Adipocyte (in vitro differentiated cells): Measurements from ENCODE around the gene KHNYN.

ENCODE experiments used
- DNase-seq: peaks from one replicate; pipeline ENCODE4 v3.0.0-alpha.2; 2015; ENCODE audit warnings: low read depth
- H3K27me3 ChIP-seq: replicated peaks from 2 replicates; pipeline ENCODE4 v1.7.0; 2013; ENCODE audit warnings: mild to moderate bottlenecking, low read length, moderate library complexity; ENCODE audit not compliant: control insufficient read depth, insufficient read depth
- H3K36me3 ChIP-seq: 2 replicates; pipeline ENCODE4 v1.7.0; 2013; ENCODE audit warnings: low read length, mild to moderate bottlenecking, moderate library complexity; ENCODE audit not compliant: control insufficient read depth, insufficient read depth, severe bottlenecking
- H3K4me1 ChIP-seq: 2 replicates; pipeline ENCODE4 v1.7.0; 2013; ENCODE audit warnings: mild to moderate bottlenecking, low read length, moderate library complexity; ENCODE audit not compliant: control insufficient read depth, insufficient read depth
- H3K4me3 ChIP-seq: 2 replicates; pipeline ENCODE4 v1.7.0; 2013; ENCODE audit warnings: mild to moderate bottlenecking, low read length, moderate library complexity
- H3K9ac ChIP-seq: 2 replicates; pipeline ENCODE4 v1.7.0; 2013; ENCODE audit warnings: mild to moderate bottlenecking, low read length, moderate library complexity
- H3K9me3 ChIP-seq: 2 replicates; pipeline ENCODE4 v1.7.0; 2013; ENCODE audit warnings: mild to moderate bottlenecking, low read length, moderate library complexity; ENCODE audit not compliant: control insufficient read depth

KHNYN gene

GRCh38 chr14:24415421-24416253 lies 14.1 kb upstream of the KHNYN start:
- H3K9ac ChIP-seq = no peak overlapping the region
- H3K27me3 ChIP-seq = no peaks in the 10 kb centered on the region
- H3K36me3 ChIP-seq = no peaks in the 10 kb centered on the region
- no peak overlapping the region for H3K4me3 ChIP-seq
- no peaks in the 10 kb centered on the region for H3K4me1 ChIP-seq
- DNase-seq = no peak
- H3K9me3 ChIP-seq = no peaks in the 10 kb centered on the region

GRCh38 chr14:24416254-24416931 lies 13.4 kb upstream of the KHNYN start:
- H3K9ac ChIP-seq = no peak overlapping the region
- no peak overlapping the region for H3K4me3 ChIP-seq
- no peak for DNase-seq
- H3K36me3 ChIP-seq = no peaks in the 10 kb centered on the region
- no peaks in the 10 kb centered on the region for H3K27me3 ChIP-seq
- H3K4me1 ChIP-seq = no peaks in the 10 kb centered on the region
- no peaks in the 10 kb centered on the region for H3K9me3 ChIP-seq

GRCh38 chr14:24416932-24417619 lies 12.7 kb upstream of the KHNYN start:
- no peak for DNase-seq
- H3K9ac ChIP-seq = no peak overlapping the region
- no peaks in the 10 kb centered on the region for H3K4me1 ChIP-seq
- no peak overlapping the region for H3K4me3 ChIP-seq
- H3K36me3 ChIP-seq = no peaks in the 10 kb centered on the region
- no peaks in the 10 kb centered on the region for H3K27me3 ChIP-seq
- no peaks in the 10 kb centered on the region for H3K9me3 ChIP-seq

GRCh38 chr14:24417832-24418491 lies 11.8 kb upstream of the KHNYN start:
- Histone ChIP-seq H3K36me3 (no peaks in the 10 kb centered on the region), H3K4me3 (no peak overlapping the region), H3K9ac (no peak overlapping the region), H3K27me3 (no peaks in the 10 kb centered on the region), H3K9me3 (no peaks in the 10 kb centered on the region), H3K4me1 (no peaks in the 10 kb centered on the region)
- no peak for DNase-seq

GRCh38 chr14:24418492-24418873 lies 11.3 kb upstream of the KHNYN start:
- H3K4me1 ChIP-seq = no peaks in the 10 kb centered on the region
- DNase-seq = no peak
- H3K4me3 ChIP-seq = no peak overlapping the region
- no peaks in the 10 kb centered on the region for H3K9me3 ChIP-seq
- no peaks in the 10 kb centered on the region for H3K27me3 ChIP-seq
- H3K36me3 ChIP-seq = no peaks in the 10 kb centered on the region
- no peak overlapping the region for H3K9ac ChIP-seq

- no peak overlapping the region for H3K4me3 ChIP-seq
- no peak for DNase-seq
- no peaks in the 10 kb centered on the region for H3K36me3 ChIP-seq
- no peaks in the 10 kb centered on the region for H3K9me3 ChIP-seq
- H3K9ac ChIP-seq = no peak overlapping the region
- no peaks in the 10 kb centered on the region for H3K27me3 ChIP-seq
- H3K4me1 ChIP-seq = peaks cover 19% of the 10 kb centered on the region
These were observed 7.5 kb upstream of the KHNYN start for GRCh38 chr14:24422261-24422660.

- Histone ChIP-seq H3K4me3 (no peak overlapping the region), H3K9me3 (no peaks in the 10 kb centered on the region), H3K36me3 (no peaks in the 10 kb centered on the region), H3K9ac (no peak overlapping the region), H3K27me3 (no peaks in the 10 kb centered on the region), H3K4me1 (peaks cover 19% of the 10 kb centered on the region)
- DNase-seq = no peak
These were observed 6.8 kb upstream of the KHNYN start for GRCh38 chr14:24422694-24423601.

GRCh38 chr14:24425704-24426103 lies 4.0 kb upstream of the KHNYN start:
- Histone ChIP-seq H3K36me3 (no peaks in the 10 kb centered on the region), H3K9ac (peak overlapping the region; percentile 66), H3K9me3 (no peaks in the 10 kb centered on the region), H3K27me3 (no peaks in the 10 kb centered on the region), H3K4me1 (peaks cover 27% of the 10 kb centered on the region), H3K4me3 (peak overlapping the region; percentile 9)
- DNase-seq = peak; percentile 92

- no peaks in the 10 kb centered on the region for H3K9me3 ChIP-seq
- peak overlapping the region; percentile 66 for H3K9ac ChIP-seq
- H3K36me3 ChIP-seq = no peaks in the 10 kb centered on the region
- peaks cover 32% of the 10 kb centered on the region for H3K4me1 ChIP-seq
- DNase-seq = no peak
- no peaks in the 10 kb centered on the region for H3K27me3 ChIP-seq
- H3K4me3 ChIP-seq = no peak overlapping the region
These were observed 3.4 kb upstream of the KHNYN start for GRCh38 chr14:24426150-24426911.
